ENCODE results near the gene IDH3G.
"Not testable (repeated sequence)": the region's sequence is repeated elsewhere in the genome, so short reads cannot be mapped to it uniquely, and the experiment has no call there.

Gene IDH3G

DNA sequence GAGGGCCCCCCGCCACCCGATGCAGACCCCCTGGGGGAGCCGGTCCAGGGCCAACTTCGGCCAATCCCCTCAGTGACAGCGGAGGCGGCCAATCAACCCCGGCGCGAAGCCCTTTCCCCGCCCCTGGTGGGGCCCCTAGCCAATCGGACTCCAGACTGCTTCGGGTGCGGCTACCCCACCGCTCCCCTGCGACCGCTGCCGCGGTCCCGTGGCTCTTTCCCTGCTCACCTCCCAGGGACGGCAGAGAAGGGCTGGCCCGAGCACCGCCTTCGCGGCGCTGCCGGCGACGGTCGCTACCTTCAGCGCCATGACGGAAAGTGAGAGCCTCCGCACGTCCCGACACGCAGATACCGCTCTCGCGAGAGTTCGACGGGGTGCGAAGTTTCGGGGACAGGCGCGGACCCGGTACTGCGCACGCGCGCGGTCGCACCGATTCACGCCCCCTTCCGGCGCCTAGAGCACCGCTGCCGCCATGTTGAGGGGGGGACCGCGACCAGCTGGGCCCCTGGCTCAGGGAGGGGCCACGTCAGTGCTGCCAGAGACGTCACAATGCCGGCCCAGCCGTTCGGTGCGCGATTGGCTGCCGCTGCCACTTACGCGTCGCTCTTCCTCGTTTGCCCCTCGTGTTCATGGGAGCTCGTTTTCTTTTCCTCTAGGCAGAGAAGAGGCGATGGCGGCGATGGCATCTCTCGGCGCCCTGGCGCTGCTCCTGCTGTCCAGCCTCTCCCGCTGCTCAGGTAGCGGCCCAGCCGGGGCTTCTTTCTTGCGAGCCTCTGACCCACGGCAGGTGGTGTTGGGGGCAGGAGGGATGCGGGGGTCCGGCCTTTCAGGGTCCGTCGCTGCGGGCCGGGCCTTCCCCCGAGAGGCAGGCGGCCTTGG lies at the start of gene IDH3G, which contains the start of gene SSR4:
IDH3G (minus strand) TSS at position 358 of the 879 bp plus-strand sequence; CDS start at position 309, 49 bp downstream.
SSR4 (plus strand) TSS at position 651 of the 879 bp plus-strand sequence; CDS start at position 671, 20 bp downstream.
- peak; percentile 93 for DNase-seq

- no peak for DNase-seq
These were observed 42.7 kb upstream of the IDH3G start for GRCh38 chrX:153836921-153837320.

DNA sequence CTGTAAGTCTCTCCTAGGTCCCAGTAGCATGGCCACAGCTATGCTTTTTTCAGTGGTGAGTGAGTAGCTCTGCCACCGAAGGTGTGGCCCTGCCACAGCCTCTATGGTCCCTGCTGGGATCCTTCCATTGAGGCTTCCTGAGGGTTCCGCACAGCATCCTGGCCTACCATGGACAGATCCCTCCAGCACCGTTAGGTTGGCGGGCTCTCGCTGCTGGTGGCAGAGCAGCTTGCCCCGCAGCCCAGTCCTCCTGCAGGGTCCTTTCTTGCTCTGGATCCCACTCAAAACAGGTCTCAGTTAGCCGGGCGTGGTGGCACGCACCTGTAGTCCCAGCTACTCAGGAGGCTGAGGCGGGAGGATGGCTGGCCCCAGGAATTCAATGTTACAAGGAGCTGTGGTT lies 38.6 kb upstream of the IDH3G start:
- no peak for DNase-seq

- DNase-seq = no peak
These were observed 37.4 kb upstream of the IDH3G start for GRCh38 chrX:153831429-153832150.

DNA sequence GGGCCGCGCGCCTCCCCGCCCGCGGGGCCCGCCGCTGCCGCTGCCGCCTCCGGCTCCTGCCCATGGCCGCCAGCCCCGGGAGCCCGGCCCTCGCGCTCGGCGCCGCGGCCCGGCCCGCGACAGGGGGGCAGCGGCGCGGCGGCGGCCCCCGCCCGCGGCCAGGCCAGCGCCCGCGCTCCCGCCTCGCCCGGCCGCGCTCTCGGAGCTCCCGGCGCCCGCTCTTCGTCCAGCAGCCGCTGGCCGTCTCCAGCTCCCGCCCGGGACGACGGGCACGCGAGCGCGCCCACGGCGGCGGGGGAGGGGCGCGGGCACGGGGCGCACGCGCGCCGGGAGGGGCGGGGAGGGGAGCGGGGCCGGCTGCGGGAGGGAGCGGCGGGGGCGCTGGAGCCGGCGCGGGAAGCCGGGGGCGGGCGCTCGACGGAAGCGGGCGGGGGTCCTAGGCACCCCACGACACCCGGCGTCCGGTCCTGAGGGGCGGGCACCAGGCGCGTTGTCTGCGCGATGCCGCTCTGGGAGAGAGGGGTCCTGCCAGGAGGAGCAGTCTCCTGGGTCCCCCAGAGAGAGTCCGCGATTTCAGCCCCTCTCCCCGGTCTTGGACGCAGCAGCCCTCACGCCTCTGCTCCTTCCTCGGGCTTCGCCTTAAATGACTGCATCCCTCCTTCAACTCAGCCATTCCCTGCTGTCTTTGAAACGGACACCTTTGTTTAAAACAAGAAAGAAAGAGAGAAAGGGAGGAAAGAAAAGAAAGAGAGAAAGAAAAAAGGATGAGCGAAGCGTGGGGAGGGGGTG lies 36.7 kb upstream of the IDH3G start:
- DNase-seq = no peak

GRCh38 chrX:153829799-153830639 lies 35.8 kb upstream of the IDH3G start, which contains the start of gene PDZD4:
TSS of gene PDZD4 (minus strand) at chrX:153830544. CDS start at chrX:153830298, 246 bp downstream.
- no peak for DNase-seq

- DNase-seq = no peak
These were observed 35.3 kb upstream of the IDH3G start for GRCh38 chrX:153829549-153829798.

DNA sequence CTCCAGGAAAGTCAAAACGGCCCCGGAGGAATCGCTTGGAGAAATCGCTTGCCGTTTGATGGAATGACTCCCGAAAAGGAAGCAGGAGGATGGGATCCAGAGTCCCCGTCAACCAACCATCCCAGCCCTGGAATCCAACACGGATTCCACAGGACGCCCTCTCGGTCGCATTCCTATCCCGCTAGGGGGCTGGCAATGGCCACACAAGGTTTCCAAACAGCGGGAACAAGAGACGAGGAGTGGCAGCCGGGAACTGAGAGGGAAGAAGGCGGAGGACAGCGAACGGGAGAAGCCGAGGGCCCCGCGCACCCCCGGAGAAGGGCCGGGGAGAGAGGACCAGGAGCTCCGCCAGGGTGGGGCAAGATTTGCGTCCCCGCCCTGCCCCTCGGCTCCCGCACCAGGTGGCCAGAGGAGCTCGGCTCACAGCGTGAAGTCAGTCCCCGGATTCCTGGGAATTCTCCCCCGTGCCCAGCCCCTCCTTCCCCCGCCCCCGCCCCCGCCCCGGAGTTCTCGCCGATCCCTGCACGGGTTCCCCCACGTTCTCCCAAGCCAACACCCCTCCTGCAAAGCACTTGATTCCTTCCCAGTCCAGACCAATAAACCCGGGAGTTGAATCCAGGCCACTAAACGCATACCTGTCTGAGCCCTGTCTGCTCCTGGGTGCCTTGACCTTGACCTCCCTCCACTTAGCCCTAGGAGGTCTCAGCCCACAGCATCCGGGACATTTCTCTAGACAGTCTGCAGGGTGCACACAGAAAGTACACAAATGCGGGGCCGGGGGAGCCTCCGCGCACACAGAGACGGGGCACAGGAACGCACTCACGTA lies 34.8 kb upstream of the IDH3G start:
- DNase-seq = no peak

GRCh38 chrX:153828308-153828707 lies 34.1 kb upstream of the IDH3G start:
- DNase-seq = no peak

DNA sequence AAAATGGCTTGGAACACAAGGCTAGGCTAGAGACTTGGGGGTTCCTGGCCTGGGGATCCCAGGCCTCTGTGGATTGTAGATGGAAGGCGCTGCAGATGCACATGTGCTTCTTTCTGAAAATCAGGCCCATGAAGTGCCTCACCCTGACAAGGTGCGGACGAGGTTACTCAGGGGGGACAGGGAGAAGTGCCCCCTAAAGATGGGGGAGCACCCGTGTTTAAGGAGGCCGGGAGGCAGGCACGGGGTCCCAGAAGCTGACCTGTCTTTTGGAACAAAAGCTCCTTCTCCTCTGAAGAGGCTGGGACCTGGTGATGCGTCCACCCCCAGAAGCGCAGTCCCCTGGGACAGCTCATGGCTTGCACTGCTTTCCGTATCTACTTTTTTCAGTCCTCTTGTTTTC lies 33.7 kb upstream of the IDH3G start:
- DNase-seq = no peak

DNA sequence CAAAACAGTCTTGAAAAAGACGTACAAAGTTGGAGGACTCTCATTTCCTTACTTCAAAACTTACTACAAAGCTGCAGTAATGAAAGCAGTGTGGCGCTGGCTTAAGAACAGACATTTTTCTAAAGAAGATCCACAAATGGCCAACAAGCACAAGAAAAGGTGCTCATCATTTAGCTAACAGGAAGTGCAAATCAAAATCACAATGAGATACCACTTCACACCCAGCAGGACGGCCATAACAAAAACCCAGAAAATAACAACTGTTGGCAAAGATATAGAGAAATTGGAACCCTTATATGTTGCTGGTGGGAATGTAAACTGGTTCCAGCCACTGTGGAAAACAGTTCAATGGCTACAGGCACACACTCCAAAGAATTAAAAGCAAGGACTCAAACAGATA lies 32.8 kb upstream of the IDH3G start:
- DNase-seq = no peak

GRCh38 chrX:153825042-153825441 lies 30.9 kb upstream of the IDH3G start:
- no peak for DNase-seq

- no peak for DNase-seq
These were observed 30.2 kb upstream of the IDH3G start for GRCh38 chrX:153824348-153824747.

- DNase-seq = no peak
These were observed 26.9 kb upstream of the IDH3G start for GRCh38 chrX:153821066-153821465.

- DNase-seq = no peak
These were observed 26.4 kb upstream of the IDH3G start for GRCh38 chrX:153820601-153821000.

DNA sequence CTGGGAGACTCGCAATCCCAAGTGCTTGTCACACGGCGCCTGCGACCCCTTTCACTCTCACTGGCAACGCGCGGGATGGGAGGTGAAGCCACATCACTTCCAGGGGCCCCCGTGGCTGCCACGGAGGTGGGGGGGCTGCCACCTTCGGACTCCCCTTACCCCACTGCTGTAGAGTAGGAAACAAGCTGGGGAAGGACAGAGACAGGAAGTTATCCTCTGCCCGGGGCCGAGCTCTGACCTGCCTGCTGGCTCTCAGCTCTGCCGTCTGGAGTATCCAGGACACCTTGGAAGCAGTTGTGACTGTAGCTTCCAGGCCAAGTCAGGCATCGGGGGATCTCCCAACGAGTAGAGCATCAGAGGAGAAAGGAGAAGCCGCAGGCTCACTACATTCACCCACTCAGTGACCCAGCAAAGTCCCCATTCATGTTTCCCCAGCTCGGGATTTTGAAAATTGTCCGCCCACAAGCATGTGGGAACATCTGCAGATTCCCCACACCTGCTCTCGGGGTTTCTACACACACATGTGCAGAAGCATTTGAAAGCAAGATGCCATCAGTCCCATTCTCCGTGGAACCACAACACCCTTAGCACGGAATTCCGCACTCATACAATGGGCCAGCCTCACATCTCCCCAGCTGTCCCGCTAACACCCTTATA lies 25.3 kb upstream of the IDH3G start:
- DNase-seq = no peak

DNA sequence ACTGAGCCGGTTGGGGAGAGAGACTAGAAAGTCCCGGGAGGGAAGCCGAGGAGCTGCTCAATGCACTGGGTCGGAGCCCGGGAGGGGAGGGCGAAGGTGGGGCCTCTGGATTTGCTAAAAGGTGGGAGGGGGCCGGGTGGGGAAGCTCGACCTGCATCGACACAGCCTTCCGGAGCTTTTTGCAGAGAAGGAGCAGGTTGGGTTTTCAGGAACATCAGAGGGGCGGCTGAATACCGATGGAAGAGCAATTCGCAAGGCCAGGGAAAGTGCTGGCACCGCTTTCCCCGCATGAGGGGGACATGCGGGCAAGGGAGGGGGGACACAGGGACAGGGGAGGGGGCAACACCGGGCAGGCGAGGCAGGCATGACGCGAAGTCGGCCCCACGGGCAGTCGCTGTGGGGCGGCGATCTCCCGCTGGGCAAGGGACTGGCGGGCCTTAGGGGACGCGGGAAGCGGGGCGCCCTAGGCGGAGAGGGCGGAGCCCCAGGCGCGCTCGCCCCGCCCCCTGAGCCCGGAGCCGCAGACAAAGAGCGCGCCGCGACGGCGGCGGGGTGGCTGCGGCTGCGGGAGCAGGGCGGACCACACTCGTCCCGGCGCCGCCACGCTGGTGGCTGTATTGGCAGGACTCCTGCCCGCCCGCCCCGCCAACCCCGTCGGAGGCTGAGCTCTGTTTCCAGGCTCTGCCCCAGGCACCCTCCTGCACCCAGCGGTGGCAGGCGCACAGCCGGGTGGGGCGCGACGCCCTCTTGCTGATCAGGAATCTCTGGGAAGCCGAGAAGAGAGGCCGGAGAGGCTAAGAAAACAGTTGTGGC lies 24.6 kb upstream of the IDH3G start:
- peak; percentile 30 for DNase-seq

GRCh38 chrX:153818064-153818463 lies 23.9 kb upstream of the IDH3G start:
- not testable (repeated sequence) for DNase-seq

GRCh38 chrX:153816831-153817690 lies 22.9 kb upstream of the IDH3G start:
- peak; percentile 30 for DNase-seq
